HG02973 (cell line): ENCODE measurements around the gene PIN1.
"Not testable (repeated sequence)": the region's sequence is repeated elsewhere in the genome, so short reads cannot be mapped to it uniquely, and the experiment has no call there.

Experiments
- ATAC-seq: cut with Tn5 transposase; IDR thresholded peaks from one replicate; pipeline ENCODE4 v1.9.1; 2021; ENCODE audit warnings: moderate library complexity; ENCODE audit not compliant: unreplicated experiment

PIN1 gene

DNA sequence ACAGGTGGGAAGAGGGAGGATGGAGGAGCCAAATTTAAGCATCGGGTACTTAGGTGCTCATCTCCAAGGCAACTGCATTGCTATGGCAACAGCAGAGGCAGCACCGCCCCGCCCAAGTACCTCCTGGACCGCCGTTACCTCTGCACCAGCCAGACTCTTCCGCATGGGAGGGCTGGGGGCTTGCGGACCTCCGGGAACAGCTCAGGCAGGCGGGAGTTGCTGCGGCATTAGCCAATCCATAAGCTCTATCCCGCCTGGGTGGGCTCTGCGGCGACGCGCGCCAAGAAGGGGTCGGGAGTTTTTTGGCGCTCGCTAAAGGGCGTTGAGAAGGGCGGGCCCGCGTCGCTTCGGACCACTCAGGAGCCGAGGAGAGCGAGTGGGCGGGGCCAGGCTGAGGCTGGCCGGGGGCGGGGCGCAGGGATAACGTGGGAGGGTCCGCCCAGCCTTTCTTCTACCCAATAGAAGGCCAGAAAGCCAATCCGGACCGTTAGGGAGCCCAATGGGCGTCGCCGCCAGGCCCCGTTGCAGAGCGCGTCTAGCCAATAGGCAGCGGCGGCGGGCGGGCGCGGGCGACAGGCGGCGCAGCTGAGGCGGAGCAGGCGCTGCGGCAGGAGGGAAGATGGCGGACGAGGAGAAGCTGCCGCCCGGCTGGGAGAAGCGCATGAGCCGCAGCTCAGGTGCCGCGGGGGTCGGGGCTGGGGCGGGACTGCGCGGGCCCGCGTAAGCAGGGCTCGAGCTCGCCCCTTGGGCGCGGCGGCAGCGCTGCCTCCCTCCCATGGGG lies at the start of gene PIN1:
PIN1 (plus strand) TSS at position 593 of the 781 bp plus-strand sequence; CDS start at position 620, 27 bp downstream.
- ATAC-seq, result peak; percentile 89

GRCh38 chr19:9785367-9786331 lies 49.5 kb upstream of the PIN1 start:
- peak; percentile 80 for ATAC-seq

DNA sequence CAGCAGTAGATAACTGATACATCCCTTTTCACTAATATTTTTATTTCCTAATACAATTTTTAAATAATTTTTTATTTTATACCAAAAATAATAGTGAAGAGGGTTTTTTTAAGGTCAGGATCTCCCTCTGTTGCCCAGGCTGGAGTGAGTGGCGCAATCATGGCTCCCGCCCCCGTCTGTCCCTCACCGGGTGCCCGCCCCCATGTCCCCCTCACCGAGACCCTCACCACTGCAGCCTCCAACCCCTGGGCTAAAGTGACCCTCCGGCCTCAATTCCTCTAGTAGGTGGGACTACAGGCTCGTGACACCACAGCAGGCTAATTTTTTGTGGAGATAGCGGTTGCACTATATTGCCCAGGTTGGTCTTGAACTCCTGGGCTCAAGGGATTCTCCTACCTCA lies 48.8 kb upstream of the PIN1 start:
- peak; percentile 8 for ATAC-seq

GRCh38 chr19:9786819-9787218 lies 48.3 kb upstream of the PIN1 start:
- no peak for ATAC-seq

GRCh38 chr19:9788604-9789003 lies 46.5 kb upstream of the PIN1 start:
- not testable (repeated sequence) for ATAC-seq

DNA sequence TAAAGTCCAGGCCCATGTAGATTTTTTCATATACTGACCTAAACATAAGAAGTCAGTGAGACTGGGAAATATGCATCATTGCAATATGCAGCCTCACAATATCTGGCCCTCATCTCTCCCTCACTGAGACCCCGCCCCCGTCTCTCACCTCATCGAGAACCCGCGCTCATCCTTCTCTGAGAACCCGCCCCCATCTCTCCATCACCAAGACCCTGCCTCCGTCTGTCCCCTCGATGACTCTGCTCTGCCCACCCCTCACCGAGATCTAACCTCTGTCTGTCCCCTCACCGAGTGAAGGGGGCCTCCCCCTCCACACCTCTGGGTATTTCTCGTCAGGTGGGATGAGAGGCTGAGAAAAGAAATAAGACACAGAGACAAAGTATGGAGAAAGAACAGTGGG lies 46.1 kb upstream of the PIN1 start:
- no peak for ATAC-seq

DNA sequence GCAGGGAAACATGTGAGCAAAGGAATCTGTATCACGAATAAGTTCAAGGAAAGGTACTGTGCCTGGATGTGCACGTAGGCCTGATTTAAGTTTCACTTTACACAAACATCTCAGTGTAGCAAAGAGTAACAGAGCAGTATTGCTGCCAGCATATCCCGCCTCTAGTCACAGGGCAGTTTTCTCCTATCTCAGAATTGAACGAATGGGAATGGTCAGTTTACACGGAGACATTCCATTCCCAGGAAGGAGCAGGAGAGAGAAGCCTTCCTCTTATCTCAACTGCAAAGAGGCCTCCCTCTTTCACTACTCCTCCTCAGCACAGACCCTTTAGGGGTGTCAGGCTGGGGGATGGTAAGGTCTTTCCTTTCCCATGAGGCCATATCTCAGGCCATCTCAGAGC lies 45.5 kb upstream of the PIN1 start:
- ATAC-seq, result not testable (repeated sequence)

GRCh38 chr19:9791073-9791367 lies 44.1 kb upstream of the PIN1 start:
- ATAC-seq, result not testable (repeated sequence)

GRCh38 chr19:9791552-9792205 lies 43.4 kb upstream of the PIN1 start:
- ATAC-seq, result peak; percentile 25

- peak; percentile 50 for ATAC-seq
Observed at GRCh38 chr19:9792206-9793070, 42.7 kb upstream of the PIN1 start.

DNA sequence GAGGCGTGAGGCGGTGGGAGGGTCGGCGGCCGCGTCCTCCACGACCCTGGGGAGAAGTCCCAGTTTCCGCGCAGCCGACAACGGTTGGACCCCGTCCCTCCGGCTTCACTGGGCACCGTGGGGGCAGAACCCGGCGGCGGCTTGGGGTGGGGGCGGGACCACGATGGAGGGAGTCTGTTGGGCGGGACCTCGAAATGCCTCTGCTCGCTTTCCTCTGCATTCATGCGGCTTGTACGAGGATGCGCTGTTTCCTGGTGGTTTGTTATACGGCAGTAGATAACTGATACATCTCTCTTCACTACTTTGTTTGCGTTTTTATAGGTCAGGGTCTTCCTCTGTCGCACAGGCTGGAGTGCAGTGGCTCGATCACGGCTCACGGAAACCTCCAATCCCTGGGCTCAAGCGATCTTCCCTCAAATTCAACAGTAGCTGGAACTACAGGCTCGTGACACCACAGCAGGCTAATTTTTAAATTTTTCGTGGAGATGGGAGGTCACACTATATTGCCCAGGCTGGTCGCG lies 42.0 kb upstream of the PIN1 start:
- ATAC-seq, result peak; percentile 12

- ATAC-seq, result peak; percentile 34
Observed at GRCh38 chr19:9796113-9796773, 38.9 kb upstream of the PIN1 start.

DNA sequence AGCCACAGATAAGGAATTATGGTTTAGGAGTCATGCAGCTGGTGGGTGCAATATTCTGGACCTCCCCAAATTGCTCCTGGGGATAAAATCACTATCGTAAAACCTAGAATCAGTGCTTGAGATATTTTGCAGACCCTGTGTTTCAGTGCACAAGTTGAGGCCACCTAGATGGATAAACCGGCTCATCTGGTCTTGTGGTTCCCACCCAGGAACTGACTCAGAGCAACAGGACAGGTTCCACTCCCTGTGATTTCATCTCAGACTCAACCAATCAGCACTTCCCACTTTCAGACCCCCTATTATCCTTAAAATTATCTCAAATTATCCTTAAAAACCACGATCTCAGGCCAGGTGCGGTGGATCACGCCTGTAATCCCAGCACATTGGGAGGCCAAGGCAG lies 37.2 kb upstream of the PIN1 start:
- no peak for ATAC-seq

DNA sequence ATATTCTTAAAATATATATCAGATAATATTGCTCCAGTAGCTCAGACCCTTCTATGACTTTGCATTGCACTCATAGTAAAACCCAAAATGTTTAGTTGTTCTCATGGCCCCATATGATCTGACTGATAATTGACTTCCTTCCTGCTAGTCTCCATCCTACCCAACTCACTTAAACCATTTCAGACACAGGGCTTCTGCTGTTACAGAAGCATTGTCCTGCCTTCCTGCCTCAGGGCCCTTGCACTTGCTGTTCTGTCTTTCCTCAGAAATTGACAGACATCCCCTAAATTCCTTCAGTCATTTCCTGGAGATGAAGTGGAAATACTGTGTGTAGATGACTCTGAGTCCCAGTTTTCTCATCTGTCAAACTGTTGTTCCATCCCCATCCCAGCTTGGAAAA lies 36.0 kb upstream of the PIN1 start:
- no peak for ATAC-seq

GRCh38 chr19:9801976-9802375 lies 33.1 kb upstream of the PIN1 start:
- no peak for ATAC-seq

GRCh38 chr19:9806803-9807202 lies 28.3 kb upstream of the PIN1 start:
- ATAC-seq, result no peak

DNA sequence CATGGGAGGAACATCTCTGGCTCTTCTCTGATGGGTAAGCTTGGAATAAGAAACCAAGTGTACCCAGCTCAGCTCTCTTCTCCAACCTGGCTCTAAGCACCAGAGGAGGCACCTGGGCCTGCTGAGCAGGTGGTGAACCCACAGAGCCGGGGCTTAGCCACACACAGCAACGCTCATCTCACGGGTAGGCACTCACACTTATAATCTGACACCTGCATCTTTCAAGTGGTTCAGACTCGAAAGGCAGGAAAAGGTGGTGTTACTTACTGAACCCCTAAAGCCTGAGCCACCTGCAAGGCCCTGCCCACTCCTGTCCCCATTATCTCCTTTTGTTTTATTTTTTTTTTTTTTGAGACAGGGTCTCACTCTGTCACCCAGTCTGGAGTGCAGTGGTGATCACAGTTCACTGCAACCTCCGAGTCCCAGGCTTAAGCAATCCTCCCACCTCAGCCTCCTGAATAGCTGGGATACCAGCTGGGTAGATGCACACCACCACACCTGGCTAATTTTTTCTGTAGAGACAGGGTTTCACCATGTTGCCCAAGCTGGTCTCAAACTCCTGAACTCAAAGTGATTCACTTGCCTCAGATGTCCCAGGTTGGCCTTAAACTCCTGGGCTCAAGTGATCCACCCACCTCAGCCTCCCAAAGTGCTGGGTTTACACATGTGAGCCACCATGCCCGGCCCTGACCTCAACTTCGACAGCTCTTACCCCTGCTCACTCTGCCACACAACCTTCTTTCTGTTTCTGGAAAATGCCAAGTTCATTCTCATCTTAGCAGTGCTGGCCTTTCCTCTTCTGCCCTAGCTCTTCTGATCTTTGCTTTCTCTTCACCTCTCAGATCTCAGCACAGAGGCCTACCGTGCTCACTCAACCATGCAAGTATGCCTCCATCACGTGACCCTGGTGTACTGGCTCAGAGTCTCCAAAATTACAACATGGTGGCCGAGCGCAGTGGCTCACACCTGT lies 26.0 kb upstream of the PIN1 start:
- no peak for ATAC-seq

GRCh38 chr19:9811139-9811538 lies 24.0 kb upstream of the PIN1 start:
- no peak for ATAC-seq
